Stimulated activated CD4-positive, alpha-beta T cell treated with anti-CD3 and anti-CD28 coated beads, Interleukin-4, amount 100 ng/mL, for 48 hours (primary cell): ENCODE data around the gene NTRK2.

Source experiments
- DNase-seq, 2 donors: peaks; one replicate each; pipeline ENCODE4 v3.0.0-alpha.2; 2020; ENCODE audit warnings: low read depth in 2 of 2

Gene NTRK2

DNA sequence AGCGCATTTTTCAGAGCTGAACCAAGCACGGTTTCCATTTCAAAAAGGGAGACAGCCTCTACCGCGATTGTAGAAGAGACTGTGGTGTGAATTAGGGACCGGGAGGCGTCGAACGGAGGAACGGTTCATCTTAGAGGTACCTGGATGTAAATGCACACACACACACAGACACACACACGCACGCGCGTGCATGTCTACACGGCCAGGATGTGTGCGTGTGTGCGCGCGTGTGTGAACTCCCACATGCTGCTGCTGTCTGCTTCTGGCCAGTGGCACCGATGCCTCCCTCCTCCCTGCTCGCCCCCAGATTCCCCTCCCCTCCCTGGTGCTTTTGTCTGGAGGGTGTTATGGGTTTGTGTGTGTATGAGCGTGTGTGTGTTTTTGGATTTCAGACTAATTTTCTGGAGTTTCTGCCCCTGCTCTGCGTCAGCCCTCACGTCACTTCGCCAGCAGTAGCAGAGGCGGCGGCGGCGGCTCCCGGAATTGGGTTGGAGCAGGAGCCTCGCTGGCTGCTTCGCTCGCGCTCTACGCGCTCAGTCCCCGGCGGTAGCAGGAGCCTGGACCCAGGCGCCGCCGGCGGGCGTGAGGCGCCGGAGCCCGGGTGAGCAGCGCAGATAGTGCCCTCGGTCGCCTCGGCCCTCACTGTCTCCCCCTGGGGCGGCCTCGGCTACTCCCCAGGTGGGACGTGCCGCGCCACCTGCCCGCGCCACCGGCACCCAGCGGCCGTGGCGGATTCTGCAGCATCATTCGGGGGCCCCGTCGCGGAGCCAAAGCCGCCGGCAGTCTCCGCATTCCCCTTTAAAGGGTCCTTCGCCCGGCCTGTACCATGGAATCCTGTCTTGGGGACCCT is at the start of gene NTRK2:
TSS of gene NTRK2 (plus strand) at position 442 of the 850 bp plus-strand sequence. CDS start 1,020 bp downstream, outside the sequence.
- no peak for DNase-seq

GRCh38 chr9:84620338-84620737 is 49.2 kb upstream of the NTRK2 start:
- DNase-seq: no peak

GRCh38 chr9:84621811-84622210 is 47.7 kb upstream of the NTRK2 start:
- no peak for DNase-seq

GRCh38 chr9:84622981-84623380 is 46.5 kb upstream of the NTRK2 start:
- DNase-seq: no peak

- no peak for DNase-seq
Measured at GRCh38 chr9:84636436-84636835, 33.1 kb upstream of the NTRK2 start.

DNA sequence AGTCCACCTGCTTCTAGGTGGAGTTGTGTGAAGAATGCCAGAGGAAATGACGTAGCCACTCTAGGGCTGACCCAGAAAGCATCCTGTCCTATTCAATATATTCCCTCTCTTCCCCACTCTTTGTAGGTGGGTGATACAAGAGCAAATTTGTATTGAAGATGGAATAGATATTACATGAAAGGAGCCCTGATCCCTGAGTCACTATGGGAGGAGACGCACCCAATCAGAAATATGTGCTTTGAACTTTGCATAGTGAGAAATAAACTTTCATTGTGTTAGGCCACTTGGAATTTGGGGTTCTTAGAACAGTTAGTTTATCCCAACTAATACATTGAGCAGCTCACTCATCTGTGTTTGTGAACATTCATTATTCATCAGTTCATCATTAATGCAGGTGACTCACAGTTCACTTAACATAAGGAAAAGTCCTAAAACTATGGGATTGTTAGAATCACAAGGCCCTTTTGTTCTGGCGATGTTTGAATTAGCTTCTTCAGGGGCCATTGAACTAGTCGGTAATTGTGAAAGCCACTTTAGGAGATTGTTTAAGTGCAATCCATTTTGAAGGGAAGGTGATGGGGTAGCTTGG is 26.9 kb upstream of the NTRK2 start:
- DNase-seq: no peak

DNA sequence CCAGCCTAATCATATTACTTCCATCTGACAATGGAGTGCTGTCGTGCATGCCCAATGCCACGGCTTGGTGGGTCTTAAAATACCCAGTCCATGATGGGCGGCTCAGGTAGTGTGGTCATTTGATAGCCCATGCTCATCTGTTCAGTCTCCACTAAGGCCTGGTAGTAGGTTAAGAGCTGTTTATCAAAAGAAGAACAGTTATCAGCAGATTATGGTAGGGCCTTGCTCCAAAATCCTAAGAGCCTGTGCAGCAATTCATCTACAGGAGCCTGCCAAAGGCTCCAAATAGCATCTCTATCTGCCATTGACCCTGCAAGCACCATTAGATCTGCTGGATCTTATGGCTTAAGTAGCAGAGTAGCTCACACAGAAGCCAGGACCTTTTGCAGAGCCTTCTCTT is 21.8 kb upstream of the NTRK2 start:
- DNase-seq: no peak

DNA sequence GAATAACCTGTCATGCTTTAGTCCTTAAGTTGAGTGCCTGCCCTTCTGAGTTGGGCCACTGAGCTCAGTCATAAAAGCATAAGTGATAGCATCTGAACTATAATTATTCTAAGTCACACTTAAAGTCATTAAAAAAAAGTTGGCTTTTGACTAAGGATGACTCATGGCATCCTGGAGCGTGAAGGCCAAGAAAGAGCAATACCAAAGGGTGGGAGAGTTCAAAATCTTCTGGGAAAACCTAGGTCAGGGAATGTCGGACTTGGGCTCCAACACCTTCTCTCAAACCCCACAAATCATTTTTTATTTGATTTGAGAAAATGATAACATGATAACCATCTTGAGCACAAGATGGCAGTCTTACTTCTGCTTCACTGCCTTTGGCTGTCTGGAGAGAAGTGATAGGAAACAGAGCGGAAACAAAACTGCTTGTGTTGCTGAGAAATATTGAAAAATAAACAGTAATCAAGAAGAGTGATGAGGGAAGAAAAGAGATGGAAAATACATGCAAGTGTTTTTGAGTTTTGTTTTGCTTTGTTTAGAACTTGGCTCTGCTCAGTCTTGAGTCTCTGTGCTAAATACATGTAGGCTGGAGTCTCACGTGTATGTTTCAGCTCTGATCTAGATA is 16.9 kb upstream of the NTRK2 start:
- no peak for DNase-seq

DNA sequence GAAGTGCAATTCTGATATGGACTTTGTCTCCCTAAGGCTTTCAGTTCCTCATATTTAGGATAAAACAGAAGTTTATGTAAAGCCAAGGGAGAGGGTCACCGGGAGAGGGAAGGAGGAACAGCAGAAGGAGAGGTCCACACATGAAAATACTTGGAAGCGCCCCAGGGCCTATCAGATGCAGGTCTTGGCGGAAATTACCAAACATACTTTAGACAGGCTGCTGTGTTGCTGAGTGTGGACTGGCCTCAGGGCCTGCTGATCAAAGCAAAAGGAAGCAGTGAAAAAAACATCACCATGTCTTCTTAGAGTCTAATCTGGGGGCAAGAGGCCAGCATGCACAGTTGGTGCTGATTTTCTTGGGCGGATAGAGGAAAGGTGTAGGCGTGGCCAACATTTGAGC is 14.1 kb upstream of the NTRK2 start:
- no peak for DNase-seq

DNA sequence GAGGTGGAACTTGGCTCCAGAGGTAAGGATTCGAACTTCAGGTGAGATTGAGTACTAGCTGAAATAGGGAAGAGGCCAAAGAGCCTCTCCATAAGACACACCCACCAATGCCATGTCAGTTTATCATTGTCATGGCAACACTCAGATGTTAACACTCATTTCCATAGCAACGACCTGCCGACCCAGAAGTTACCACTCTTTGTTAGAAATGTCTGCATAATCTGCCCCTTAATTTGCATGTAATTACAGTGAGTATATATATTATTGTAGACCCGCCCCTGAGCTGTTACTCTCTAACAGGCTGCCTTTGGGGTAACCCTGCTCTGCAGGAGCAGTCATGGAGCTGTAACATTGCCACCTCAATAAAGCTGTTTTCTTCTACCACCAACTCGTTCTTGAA is 10.2 kb upstream of the NTRK2 start:
- DNase-seq: no peak

- DNase-seq: no peak
Measured at GRCh38 chr9:84659773-84660172, 9.8 kb upstream of the NTRK2 start.

- DNase-seq: no peak
Measured at GRCh38 chr9:84667571-84668195, 1.8 kb upstream of the NTRK2 start.

GRCh38 chr9:84668196-84669012 is 1.1 kb upstream of the NTRK2 start:
- peak; percentile 35 to 36 for DNase-seq

- DNase-seq: no peak
Measured at GRCh38 chr9:84669013-84669287, 579 bp upstream of the NTRK2 start.

GRCh38 chr9:84670138-84671041 is 861 bp downstream of the NTRK2 start:
- no peak for DNase-seq

- DNase-seq: no peak
Measured at GRCh38 chr9:84671586-84672521, 2.3 kb downstream of the NTRK2 start.

DNA sequence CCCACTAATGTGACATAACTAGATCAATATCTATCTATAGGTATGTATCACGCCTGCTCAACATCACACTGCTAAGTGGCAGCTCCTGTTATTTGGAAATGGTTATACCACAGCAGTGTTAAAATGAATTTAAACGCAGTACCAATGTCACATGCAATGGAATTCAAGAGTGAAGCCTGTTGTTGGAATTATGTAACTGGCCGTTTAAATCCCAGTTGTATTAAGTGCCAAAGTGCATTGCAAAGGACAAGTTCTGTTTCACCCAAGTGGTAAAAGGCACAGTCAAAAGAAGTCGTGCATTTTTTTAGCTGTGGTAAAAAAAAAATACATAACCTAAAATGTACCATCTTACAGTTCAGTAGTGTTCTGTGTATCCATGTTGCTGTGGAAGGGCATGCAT is 4.3 kb downstream of the NTRK2 start:
- DNase-seq: no peak

GRCh38 chr9:84677080-84677479 is 7.6 kb downstream of the NTRK2 start:
- no peak for DNase-seq

DNA sequence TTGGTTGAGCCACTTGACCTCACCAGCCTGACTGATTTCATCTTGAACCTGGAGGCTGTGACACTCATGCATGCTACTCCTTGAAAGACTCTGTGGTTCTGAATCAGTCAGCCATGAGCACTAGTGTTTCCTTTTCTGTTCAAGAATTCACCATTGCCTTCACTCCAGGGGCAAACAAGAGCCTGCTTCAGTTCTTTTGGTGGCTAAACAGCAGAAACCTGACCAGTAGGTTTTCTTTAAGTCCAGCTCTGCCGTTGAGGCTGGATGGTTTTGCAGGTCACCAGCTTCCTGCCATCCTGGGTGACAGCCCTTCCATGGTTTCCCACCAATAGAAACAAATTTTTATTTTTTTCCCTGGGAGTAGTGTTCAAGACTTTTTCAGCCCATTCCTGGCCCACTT is 10.0 kb downstream of the NTRK2 start:
- no peak for DNase-seq
